LNCaP clone FGC (cell line): ENCODE measurements around the gene PHF13.

Experiments
- DNase-seq: peaks from one replicate; pipeline ENCODE4 v3.0.0-alpha.2; 2011; ENCODE audit warnings: low read depth
- H3K4me3 ChIP-seq: 2 replicates; pipeline ENCODE4 v1.5.1; 2011; ENCODE audit warnings: mild to moderate bottlenecking, low read depth, low read length, control low read depth
- TF ChIP-seq, protein P1 (sequence below): IDR thresholded peaks from 2 replicates; pipeline ENCODE4 v1.5.1; 2012; ENCODE audit warnings: mild to moderate bottlenecking; ENCODE audit not compliant: control insufficient read depth, insufficient read depth; ENCODE audit errors: extremely low read depth

Gene PHF13

DNA sequence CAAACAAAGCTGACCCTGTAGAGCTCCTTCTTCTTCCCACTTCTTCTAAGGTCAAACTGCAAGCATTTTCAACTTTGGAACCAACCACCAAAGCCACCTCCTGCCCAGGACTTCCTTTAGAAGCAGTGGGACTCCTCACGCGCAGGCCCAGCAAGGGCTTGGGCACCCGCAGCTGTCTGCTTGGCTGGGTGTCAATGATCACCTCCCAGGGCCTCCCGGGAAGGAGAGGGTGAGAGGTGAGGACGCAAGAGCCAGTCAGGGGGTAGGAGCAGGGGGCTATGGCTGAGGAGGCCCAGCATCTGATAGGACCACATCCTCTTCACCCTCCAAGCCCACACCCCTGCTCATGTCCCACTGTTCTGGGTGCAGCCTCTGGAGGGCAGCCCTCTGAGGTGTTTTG, 21.1 kb upstream of the PHF13 start:
- H3K4me3 ChIP-seq = no peak overlapping the region
- DNase-seq = no peak
- TF ChIP-seq, protein P1, sequence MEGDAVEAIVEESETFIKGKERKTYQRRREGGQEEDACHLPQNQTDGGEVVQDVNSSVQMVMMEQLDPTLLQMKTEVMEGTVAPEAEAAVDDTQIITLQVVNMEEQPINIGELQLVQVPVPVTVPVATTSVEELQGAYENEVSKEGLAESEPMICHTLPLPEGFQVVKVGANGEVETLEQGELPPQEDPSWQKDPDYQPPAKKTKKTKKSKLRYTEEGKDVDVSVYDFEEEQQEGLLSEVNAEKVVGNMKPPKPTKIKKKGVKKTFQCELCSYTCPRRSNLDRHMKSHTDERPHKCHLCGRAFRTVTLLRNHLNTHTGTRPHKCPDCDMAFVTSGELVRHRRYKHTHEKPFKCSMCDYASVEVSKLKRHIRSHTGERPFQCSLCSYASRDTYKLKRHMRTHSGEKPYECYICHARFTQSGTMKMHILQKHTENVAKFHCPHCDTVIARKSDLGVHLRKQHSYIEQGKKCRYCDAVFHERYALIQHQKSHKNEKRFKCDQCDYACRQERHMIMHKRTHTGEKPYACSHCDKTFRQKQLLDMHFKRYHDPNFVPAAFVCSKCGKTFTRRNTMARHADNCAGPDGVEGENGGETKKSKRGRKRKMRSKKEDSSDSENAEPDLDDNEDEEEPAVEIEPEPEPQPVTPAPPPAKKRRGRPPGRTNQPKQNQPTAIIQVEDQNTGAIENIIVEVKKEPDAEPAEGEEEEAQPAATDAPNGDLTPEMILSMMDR = no peak

DNA sequence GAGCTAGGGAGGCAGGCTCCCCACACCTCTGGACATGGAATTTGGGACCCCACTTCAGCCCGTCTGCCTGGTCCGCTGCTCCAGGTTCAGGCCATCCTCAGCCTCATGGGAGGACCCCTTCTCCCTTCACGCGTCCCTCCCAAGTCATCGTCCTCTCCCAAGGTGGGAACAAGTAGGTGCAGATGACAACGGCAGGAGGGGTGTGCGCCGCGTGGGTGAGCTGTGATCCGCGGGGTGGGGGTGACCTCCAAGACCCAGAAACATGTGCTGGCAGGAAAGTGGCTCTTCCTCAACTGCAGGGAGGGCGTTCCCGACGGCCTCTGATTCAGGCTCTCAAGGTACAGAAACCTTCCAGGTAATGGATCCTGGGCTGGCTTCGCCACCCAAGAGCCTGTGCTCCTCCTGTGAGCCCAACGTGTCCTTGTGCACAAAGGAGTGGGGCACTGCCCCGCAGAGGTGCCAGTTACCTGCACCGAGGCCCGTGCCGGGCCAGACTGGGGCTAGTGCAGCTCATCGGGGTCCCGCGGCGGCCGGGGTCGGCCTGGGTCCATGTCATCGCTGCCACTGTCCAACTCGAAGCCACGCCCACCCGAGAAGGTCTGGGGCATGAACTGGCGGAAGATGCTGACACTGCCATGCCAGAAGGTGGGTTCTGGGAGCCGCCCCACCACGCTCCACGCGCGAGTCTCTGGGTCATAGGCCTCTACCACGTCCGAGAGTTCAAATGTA, 20.5 kb upstream of the PHF13 start:
- no peak overlapping the region for H3K4me3 ChIP-seq
- DNase-seq = no peak
- TF ChIP-seq, protein P1 = no peak

DNA sequence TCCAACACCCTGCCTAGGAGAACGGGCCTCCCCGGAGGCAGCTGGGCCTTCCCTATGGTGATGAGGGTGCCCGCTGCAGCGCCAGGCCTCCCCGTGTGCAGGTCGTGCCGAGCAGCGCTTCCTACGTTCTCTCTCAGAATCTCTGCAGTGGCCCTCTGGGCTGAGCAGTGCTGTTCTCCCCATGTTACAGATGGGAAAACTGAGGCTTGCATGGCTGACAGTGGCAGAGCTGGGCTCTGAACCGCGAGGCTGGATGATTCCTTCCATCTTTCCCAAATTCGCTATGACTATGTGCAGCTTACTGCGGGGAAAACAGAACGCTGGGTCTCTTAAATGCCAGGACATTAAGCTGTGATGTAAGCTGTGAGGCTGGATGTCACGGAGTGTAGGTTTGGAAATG, 19.7 kb upstream of the PHF13 start:
- no peak for DNase-seq
- TF ChIP-seq, protein P1 = no peak
- no peak overlapping the region for H3K4me3 ChIP-seq

DNA sequence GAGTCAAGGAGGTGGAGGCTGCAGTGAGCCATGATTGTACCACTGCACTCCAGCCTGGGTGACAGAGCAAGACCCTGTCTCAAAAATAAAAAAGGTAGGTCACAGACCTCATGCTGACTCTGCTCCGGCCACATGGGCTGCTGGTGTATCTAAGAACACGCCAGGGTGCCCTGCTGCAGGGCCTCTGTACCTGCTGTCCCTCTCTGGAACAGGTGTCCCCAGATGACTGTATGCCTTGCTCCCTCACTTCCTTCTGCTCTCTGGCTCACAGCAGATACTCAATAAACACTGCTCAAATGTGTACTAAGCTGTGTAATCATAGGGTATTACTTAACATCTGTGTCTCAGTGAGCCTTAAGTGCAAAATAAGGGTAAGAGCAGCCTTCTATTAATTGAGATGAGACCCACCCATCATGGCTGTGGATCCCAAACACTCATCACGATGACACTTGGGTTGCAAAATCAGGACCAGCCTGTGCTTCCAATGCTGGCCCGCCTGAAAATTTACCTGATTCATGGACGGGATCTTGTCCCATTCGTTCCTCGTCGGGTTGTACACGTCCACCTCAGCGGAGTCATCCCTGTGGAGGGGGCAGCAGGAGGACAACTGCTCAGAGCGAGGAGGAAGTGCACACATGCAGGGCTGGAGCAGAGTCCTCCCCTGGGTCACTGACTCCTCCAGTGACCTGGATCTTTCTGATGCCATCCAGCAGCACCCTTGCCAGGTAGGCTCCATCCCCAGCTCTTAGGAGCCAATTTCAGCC, 18.4 kb upstream of the PHF13 start:
- H3K4me3 ChIP-seq = no peak overlapping the region
- TF ChIP-seq, protein P1 = no peak
- no peak for DNase-seq

DNA sequence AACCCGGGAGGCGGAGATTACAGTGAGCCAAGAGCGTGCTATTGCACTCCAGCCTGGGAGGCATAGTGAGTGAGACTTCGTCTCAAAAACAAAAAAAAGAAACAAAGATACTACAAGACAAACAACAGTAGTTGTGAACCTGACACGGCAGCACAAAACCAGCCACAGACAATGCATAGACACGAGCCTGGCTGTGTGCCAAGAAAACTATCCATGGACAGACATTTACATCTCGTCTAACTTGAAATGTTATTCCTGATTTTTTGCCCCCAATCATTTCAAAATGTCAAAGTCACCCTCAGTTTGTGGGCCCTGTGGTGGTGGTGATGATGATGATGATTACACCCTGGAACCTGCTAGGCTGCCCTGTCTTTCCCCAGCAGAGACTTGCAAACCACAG, 17.2 kb upstream of the PHF13 start:
- TF ChIP-seq, protein P1 = no peak
- no peak for DNase-seq
- H3K4me3 ChIP-seq = no peak overlapping the region

DNA sequence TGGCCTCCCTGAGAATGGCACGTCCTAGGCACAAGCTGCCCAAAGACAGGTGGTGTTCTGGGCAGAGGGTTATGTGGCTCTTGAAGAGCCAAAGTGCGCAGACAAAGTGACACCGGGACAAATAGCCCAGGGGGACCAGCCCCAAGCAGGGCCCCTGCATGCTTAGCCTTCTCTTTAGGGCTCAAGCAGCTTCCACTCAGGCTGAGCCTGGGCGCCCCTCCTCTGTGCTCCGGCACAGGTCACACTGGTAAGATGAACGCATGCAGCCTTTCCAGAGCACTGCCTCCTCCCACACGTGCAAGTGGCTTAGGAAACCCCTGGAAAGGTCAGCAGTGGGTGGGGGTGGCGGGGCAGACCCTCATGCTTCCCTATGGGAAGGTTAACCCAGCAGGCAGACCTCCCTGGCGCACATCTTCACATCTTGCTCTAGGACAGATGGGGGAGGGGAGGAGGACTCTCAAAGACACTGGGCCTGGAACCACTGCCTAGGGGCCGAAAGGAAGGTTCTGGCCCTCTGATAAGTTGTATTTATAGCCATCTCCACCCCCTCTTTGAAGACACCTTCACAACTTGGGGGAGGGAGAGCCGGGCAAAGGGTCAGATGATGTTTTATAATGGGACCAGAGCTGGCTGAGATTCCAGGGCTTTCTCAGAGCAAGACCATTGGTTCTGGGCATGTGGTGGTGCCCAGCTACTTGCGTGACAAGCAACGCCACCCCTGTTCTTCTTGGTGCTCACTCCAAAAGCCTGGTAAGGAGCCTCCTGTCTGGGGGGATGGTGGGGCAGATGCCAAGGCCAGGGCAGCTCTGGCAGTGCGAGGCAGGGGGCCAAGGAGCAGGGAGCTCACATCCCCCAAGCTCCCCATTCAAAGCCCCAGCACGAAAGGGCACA, 16.4 kb upstream of the PHF13 start:
- no peak for DNase-seq
- no peak overlapping the region for H3K4me3 ChIP-seq
- TF ChIP-seq, protein P1 = no peak
